Activated naive CD4-positive, alpha-beta T cell treated with anti-CD3 and anti-CD28 coated beads, Interleukin-2, amount 50 U/mL, for 72 hours (primary cell): ENCODE data around the gene SNAPC2. TPM values are rescaled to one million over a fixed set of nuclear protein-coding genes. Genes with fewer than 3 reads are reported as not detected.
"Not testable (repeated sequence)": the region's sequence is repeated elsewhere in the genome, so short reads cannot be mapped to it uniquely, and the experiment has no call there.

ENCODE experiments used
- ATAC-seq, 2 donors: fragments of 150-1000 bp; cut with Tn5 transposase; 2 replicates each; pipeline ENCODE4 v1.10.0; 2021; ENCODE audit warnings: mild to moderate bottlenecking in 2 of 2, moderate library complexity in 2 of 2
- DNase-seq, 2 donors: peaks; one replicate each; pipeline ENCODE4 v3.0.0; 2021 to 2022; ENCODE audit warnings: low spot score in 2 of 2
- H3K27ac Mint-ChIP-seq, 2 donors: one replicate each; pipeline ENCODE4 v1.8.0; 2022; ENCODE audit warnings: mild to moderate bottlenecking in 2 of 2, mixed read lengths in 2 of 2
- H3K36me3 Mint-ChIP-seq, 2 donors: one replicate each; pipeline ENCODE4 v1.8.0; 2022; ENCODE audit warnings: mixed read lengths in 2 of 2
- H3K9me3 Mint-ChIP-seq, 2 donors: one replicate each; pipeline ENCODE4 v1.8.0; 2022; ENCODE audit warnings: mixed read lengths in 2 of 2
- total RNA-seq, 2 donors: library from RNA; stranded (reverse); gene quantifications; one replicate each; pipeline ENCODE4 v1.2.3, GENCODE V29; 2022

Gene SNAPC2
- total RNA-seq, 2 donors from 2014 or later = 16.0 to 22.0 TPM

GRCh38 chr19:7923295-7924191, 3.4 kb downstream of the SNAPC2 start:
- no peak for ATAC-seq
- Mint-ChIP-seq H3K27ac (peak overlapping the region in 1 of 2 donors; percentile 29), H3K36me3 (peaks cover 0 to 4% of the 10 kb centered on the region in 2 donors), H3K9me3 (no peaks in the 10 kb centered on the region)
- DNase-seq = no peak

GRCh38 chr19:7924241-7924640, 4.1 kb downstream of the SNAPC2 start:
- no peak for DNase-seq
- no peak for ATAC-seq
- Mint-ChIP-seq H3K9me3 (no peaks in the 10 kb centered on the region), H3K27ac (no peak overlapping the region), H3K36me3 (peaks cover 0 to 4% of the 10 kb centered on the region in 2 donors)

- Mint-ChIP-seq H3K9me3 (no peaks in the 10 kb centered on the region), H3K27ac (no peak overlapping the region)
- no peak for DNase-seq
These were observed 4.6 kb downstream of the SNAPC2 start for GRCh38 chr19:7924651-7925170.

GRCh38 chr19:7925171-7925851, 5.2 kb downstream of the SNAPC2 start:
- H3K9me3 Mint-ChIP-seq = no peaks in the 10 kb centered on the region
- peak in 1 of 2 donors; percentile 48 for ATAC-seq
- H3K27ac Mint-ChIP-seq = no peak overlapping the region
- H3K36me3 Mint-ChIP-seq = no peaks in the 10 kb centered on the region
- peak in 1 of 2 donors; percentile 90 for DNase-seq

More at GRCh38 chr19:7924651-7925170, 4.6 kb downstream of the SNAPC2 start:
- ATAC-seq = no peak
- peaks cover 0 to 3% of the 10 kb centered on the region in 2 donors for H3K36me3 Mint-ChIP-seq

GRCh38 chr19:7926021-7926726, 6.0 kb downstream of the SNAPC2 start, which contains the start of gene CTXN1:
Gene CTXN1, minus strand, starts transcription at chr19:7926135. Its CDS starts 597 bp downstream, at chr19:7925538.
- peak within 1 kb of the TSS in 1 of 2 donors; percentile 44 for H3K27ac Mint-ChIP-seq
- no peaks in the 10 kb centered on the region for H3K9me3 Mint-ChIP-seq
- peak in 1 of 2 donors; percentile 86 for DNase-seq
- ATAC-seq = peak; percentile 32 to 65
- no peaks in the 10 kb centered on the region for H3K36me3 Mint-ChIP-seq

- no peaks in the 10 kb centered on the region for H3K36me3 Mint-ChIP-seq
- H3K9me3 Mint-ChIP-seq = no peaks in the 10 kb centered on the region
- H3K27ac Mint-ChIP-seq = peak overlapping the region in 1 of 2 donors; percentile 44
- DNase-seq = no peak
- no peak for ATAC-seq
These were observed 6.8 kb downstream of the SNAPC2 start for GRCh38 chr19:7926727-7927604.

- Mint-ChIP-seq H3K36me3 (no peaks in the 10 kb centered on the region), H3K9me3 (no peaks in the 10 kb centered on the region), H3K27ac (no peak overlapping the region)
- ATAC-seq (no peak), DNase-seq (no peak)
These were observed 7.6 kb downstream of the SNAPC2 start for GRCh38 chr19:7927605-7928333.

- Mint-ChIP-seq H3K9me3 (no peaks in the 10 kb centered on the region), H3K36me3 (no peaks in the 10 kb centered on the region), H3K27ac (peak overlapping the region in 1 of 2 donors; percentile 52)
- ATAC-seq = no peak
- no peak for DNase-seq
These were observed 8.2 kb downstream of the SNAPC2 start for GRCh38 chr19:7928334-7928706.

- H3K27ac Mint-ChIP-seq = peak overlapping the region; percentile 52 to 87
- no peaks in the 10 kb centered on the region for H3K9me3 Mint-ChIP-seq
- no peaks in the 10 kb centered on the region for H3K36me3 Mint-ChIP-seq
- DNase-seq (peak in 1 of 2 donors; percentile 76), ATAC-seq (peak; percentile 19 to 47)
These were observed 8.9 kb downstream of the SNAPC2 start for GRCh38 chr19:7928741-7929701.

GRCh38 chr19:7930030-7930429, 9.9 kb downstream of the SNAPC2 start:
- DNase-seq, H3K9me3 Mint-ChIP-seq, H3K36me3 Mint-ChIP-seq: not testable (repeated sequence)
- H3K27ac Mint-ChIP-seq = peak overlapping the region; percentile 68 to 75
- ATAC-seq = peak in 1 of 2 donors; percentile 73

- Mint-ChIP-seq H3K9me3 (no peaks in the 10 kb centered on the region), H3K36me3 (no peaks in the 10 kb centered on the region), H3K27ac (peak overlapping the region; percentile 65 to 75)
- no peak for DNase-seq
- no peak for ATAC-seq
These were observed 10.6 kb downstream of the SNAPC2 start for GRCh38 chr19:7930765-7931164.

GRCh38 chr19:7931221-7932061, 11.3 kb downstream of the SNAPC2 start:
- peak overlapping the region in 1 of 2 donors; percentile 75 for H3K27ac Mint-ChIP-seq

GRCh38 chr19:7932276-7932929, 12.3 kb downstream of the SNAPC2 start:
- Mint-ChIP-seq H3K9me3 (no peaks in the 10 kb centered on the region), H3K27ac (no peak overlapping the region), H3K36me3 (no peaks in the 10 kb centered on the region)
- no peak for DNase-seq
- ATAC-seq = no peak

More at GRCh38 chr19:7931221-7932061, 11.3 kb downstream of the SNAPC2 start:
- no peaks in the 10 kb centered on the region for H3K36me3 Mint-ChIP-seq
- ATAC-seq = no peak
- no peaks in the 10 kb centered on the region for H3K9me3 Mint-ChIP-seq
- no peak for DNase-seq
